ENCODE results near the gene DBET. TPM values are rescaled to one million over a fixed set of nuclear protein-coding genes. Genes with fewer than 3 reads are reported as not detected.
"Not testable (repeated sequence)": the region's sequence is repeated elsewhere in the genome, so short reads cannot be mapped to it uniquely, and the experiment has no call there.

Gene DBET
- total RNA-seq, 3 donors from 2014 or later (not counting 1 experiment from before 2014, with no cell fraction given) = not detected

DNA sequence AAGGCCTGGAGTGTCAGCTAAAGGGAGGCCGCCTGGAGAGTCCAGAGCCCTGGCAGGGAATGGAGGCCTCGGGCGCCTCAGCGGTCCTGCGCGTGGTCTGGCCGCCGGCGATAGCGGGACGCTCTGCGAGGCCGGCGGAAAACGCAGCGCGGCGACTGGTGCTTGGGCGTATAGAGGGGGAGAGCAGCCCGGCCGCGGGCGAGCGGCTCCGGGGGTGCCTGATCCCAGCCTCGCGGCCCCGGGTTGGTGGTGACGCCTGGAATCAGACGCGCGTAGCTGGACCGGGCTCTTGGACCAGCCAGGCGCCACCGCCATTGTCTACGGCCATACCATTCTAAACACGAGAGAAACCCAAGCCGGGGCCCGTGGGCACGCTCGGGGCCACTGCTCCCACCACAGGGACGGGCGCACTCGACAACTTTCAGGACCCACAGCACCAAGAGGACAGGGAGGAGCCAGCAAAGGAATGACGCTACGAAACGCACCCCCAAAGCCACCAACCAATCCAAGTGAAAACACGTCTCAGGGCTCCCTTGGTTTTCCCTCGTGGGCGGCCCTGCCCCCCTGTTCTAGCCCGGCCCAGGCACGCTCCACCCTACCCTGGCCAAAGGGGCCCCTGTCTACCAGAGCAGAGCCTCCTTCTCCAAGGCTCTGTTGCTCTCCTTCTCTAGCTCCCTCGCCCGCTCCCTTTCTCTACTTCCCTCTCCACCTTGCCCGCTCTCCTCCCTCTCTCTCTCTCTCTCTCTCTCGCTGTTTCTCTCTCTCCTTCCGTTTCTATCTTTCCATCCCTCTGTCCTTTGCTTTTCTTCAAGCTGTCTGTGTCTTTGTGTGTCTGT lies 45.1 kb upstream of the DBET start:
- Mint-ChIP-seq H3K27me3 (ENCODE audit: low read depth in 2 of 2) (peaks cover 52 to 57% of the 10 kb centered on the region in 2 donors), H3K9me3 (no peaks in the 10 kb centered on the region), H3K36me3 (peaks cover 4% of the 10 kb centered on the region), H3K27ac (no peak overlapping the region), H3K4me1 (peaks cover 4 to 38% of the 10 kb centered on the region in 2 donors), H3K4me3 (peak overlapping the region; percentile 0)
- WGBS (ENCODE audit: insufficient coverage) = 8% methylated on average over 55 of the region's 57 CpGs
- H3K4me1 ChIP-seq (ENCODE audit: control insufficient read depth, insufficient read depth, low read length) = peaks cover 13% of the 10 kb centered on the region
- H3K9me3 ChIP-seq (ENCODE audit: control insufficient read depth, insufficient read depth, low read length) = no peaks in the 10 kb centered on the region
- intact Hi-C loops (cut with micrococcal nuclease) = no loop called here
- H3K27me3 ChIP-seq (ENCODE audit: control insufficient read depth, insufficient read depth, low read length) = peaks cover 21% of the 10 kb centered on the region
- no peaks in the 10 kb centered on the region for H3K36me3 ChIP-seq (ENCODE audit: control insufficient read depth, insufficient read depth, low read length)
- no peak for ATAC-seq
- H3K27ac ChIP-seq (ENCODE audit: low read length) = no peak overlapping the region
- no peak for DNase-seq
- no peak overlapping the region for H3K4me3 ChIP-seq (ENCODE audit: low read length)
- TF ChIP-seq, protein P1, sequence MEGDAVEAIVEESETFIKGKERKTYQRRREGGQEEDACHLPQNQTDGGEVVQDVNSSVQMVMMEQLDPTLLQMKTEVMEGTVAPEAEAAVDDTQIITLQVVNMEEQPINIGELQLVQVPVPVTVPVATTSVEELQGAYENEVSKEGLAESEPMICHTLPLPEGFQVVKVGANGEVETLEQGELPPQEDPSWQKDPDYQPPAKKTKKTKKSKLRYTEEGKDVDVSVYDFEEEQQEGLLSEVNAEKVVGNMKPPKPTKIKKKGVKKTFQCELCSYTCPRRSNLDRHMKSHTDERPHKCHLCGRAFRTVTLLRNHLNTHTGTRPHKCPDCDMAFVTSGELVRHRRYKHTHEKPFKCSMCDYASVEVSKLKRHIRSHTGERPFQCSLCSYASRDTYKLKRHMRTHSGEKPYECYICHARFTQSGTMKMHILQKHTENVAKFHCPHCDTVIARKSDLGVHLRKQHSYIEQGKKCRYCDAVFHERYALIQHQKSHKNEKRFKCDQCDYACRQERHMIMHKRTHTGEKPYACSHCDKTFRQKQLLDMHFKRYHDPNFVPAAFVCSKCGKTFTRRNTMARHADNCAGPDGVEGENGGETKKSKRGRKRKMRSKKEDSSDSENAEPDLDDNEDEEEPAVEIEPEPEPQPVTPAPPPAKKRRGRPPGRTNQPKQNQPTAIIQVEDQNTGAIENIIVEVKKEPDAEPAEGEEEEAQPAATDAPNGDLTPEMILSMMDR (IDR thresholded peaks at IDR 0.05) = no peak

DNA sequence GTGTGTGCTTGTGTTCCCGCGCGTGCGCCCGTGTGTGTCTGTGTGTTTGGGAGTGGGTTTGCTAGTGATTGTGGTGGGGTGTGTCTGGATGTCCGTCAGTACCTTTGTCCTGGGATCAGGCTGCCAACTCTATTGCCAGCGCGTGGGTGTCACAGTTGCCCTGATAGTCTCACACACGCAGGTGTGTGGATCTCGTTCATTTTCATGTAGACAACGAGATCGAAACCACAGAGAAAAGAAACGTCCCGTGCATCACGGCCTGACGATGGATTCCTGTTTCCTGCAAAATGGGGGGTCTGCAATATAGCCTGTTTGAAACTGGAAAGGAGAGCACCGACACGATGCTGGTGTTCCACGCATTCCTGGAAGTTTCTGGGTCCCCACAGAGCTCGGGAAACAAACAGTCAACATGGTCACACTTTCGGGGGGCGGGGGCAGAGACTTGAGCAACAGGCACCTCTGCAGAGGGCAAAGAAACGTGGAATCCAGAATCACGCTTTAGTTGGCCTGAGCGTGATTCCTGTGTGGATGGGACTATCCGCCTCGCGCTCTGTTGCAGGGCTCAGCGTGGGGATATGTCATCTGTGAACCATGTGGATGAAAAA lies 44.3 kb upstream of the DBET start:
- H3K9me3 ChIP-seq (ENCODE audit: control insufficient read depth, insufficient read depth, low read length); DNase-seq; intact Hi-C loops (cut with micrococcal nuclease); H3K9me3 Mint-ChIP-seq; H3K36me3 Mint-ChIP-seq; H3K36me3 ChIP-seq (ENCODE audit: control insufficient read depth, insufficient read depth, low read length); H3K4me3 ChIP-seq (ENCODE audit: low read length); H3K27ac Mint-ChIP-seq; H3K27ac ChIP-seq (ENCODE audit: low read length); ATAC-seq: not testable (repeated sequence)
- H3K4me1 ChIP-seq (ENCODE audit: control insufficient read depth, insufficient read depth, low read length) = peaks cover 13% of the 10 kb centered on the region
- peaks cover 0 to 38% of the 10 kb centered on the region in 2 donors for H3K4me1 Mint-ChIP-seq
- peaks cover 21% of the 10 kb centered on the region for H3K27me3 ChIP-seq (ENCODE audit: control insufficient read depth, insufficient read depth, low read length)
- 16% methylated on average over 26 of the region's 29 CpGs for WGBS (ENCODE audit: insufficient coverage)
- H3K27me3 Mint-ChIP-seq (ENCODE audit: low read depth in 2 of 2) = peaks cover 47 to 52% of the 10 kb centered on the region in 2 donors
- peak overlapping the region; percentile 0 for H3K4me3 Mint-ChIP-seq

DNA sequence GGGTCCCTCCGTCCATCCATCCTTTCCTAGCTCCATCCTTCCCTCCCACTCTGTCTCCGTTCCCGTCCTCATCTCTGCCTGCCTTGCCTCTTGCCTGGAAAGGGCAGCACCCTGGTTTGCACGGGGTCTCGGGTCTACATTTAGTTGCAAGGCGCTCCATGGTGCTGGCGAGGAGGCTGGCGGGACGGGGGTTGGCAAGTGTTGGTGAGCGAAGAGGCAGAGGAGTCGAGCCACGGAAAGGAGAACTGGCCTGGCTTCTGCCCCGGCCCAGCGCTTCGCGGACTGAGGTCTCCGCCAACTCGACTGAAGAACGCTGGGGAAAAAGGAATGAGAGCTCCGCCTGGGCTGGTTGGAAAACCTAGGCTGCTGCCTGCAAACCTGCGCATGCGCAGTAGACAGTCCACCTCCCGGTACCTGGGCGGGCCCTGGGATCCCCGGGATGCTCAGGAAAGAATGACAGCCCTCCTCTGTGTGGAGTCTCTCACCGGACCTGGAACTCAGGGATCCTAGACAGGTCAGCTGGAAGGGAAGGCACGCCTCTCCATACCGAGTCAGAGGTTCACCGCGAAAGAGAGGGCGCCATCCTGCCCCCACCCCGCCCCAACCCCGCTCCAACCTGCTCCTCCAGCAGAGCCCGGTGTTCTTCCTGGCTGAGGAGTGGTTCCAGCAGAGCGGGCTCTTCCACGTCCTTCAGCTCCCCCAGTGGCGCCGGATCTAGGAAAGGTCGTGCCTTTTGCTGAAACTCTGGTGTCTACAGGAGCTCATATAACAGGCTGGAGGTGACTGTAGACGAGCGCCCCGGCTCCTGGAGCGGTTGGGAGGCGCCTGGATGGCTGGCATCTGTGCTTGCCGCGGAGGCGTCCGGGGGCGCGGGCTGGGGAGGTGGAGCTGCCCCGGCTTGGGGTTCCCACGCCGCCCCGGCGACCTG lies 43.2 kb upstream of the DBET start:
- Mint-ChIP-seq H3K9me3 (no peaks in the 10 kb centered on the region), H3K27ac (no peak overlapping the region), H3K4me3 (peak overlapping the region; percentile 56), H3K4me1 (peaks cover 0 to 31% of the 10 kb centered on the region in 2 donors), H3K36me3 (no peaks in the 10 kb centered on the region), H3K27me3 (ENCODE audit: low read depth in 2 of 2) (peaks cover 40 to 46% of the 10 kb centered on the region in 2 donors)
- intact Hi-C loops (cut with micrococcal nuclease) = no loop called here
- Histone ChIP-seq H3K9me3 (ENCODE audit: control insufficient read depth, insufficient read depth, low read length) (no peaks in the 10 kb centered on the region), H3K4me3 (ENCODE audit: low read length) (no peak overlapping the region), H3K27me3 (ENCODE audit: control insufficient read depth, insufficient read depth, low read length) (peaks cover 16% of the 10 kb centered on the region), H3K27ac (ENCODE audit: low read length) (no peak overlapping the region), H3K4me1 (ENCODE audit: control insufficient read depth, insufficient read depth, low read length) (peaks cover 7% of the 10 kb centered on the region), H3K36me3 (ENCODE audit: control insufficient read depth, insufficient read depth, low read length) (no peaks in the 10 kb centered on the region)
- DNase-seq (peak in 1 of 2 donors; percentile 23), ATAC-seq (no peak)
- WGBS (ENCODE audit: insufficient coverage) = 7% methylated on average over 54 of the region's 55 CpGs
- TF ChIP-seq, protein P1 (IDR thresholded peaks at IDR 0.05) = no peak

DNA sequence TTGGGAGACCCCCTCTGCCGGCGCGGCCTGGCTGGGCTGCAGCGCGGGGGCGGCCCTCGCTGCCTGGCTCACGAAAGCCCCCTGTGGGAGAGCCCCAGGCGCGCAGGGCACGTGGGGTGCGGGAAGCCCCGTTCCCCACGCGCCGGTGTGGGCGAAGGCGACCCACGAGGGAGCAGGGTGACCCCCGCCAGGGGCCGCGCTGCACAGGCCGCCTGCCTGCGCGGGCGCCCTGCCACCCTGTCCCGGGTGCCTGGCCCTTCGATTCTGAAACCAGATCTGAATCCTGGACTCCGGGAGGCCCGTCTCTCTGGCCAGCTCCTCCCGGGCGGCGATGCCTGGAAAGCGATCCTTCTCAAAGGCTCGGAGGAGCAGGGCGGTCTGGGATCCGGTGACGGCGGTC lies 42.3 kb upstream of the DBET start:
- WGBS (ENCODE audit: insufficient coverage) = 52% methylated on average over 18 of the region's 39 CpGs
- H3K27ac ChIP-seq (ENCODE audit: low read length); H3K4me3 Mint-ChIP-seq; H3K36me3 Mint-ChIP-seq; ATAC-seq; H3K36me3 ChIP-seq (ENCODE audit: control insufficient read depth, insufficient read depth, low read length); intact Hi-C loops (cut with micrococcal nuclease); H3K9me3 ChIP-seq (ENCODE audit: control insufficient read depth, insufficient read depth, low read length); H3K4me1 ChIP-seq (ENCODE audit: control insufficient read depth, insufficient read depth, low read length); DNase-seq; H3K4me3 ChIP-seq (ENCODE audit: low read length); H3K9me3 Mint-ChIP-seq; H3K27ac Mint-ChIP-seq: not testable (repeated sequence)
- Mint-ChIP-seq H3K4me1 (peaks cover 0 to 27% of the 10 kb centered on the region in 2 donors), H3K27me3 (ENCODE audit: low read depth in 2 of 2) (peaks cover 31 to 37% of the 10 kb centered on the region in 2 donors)
- H3K27me3 ChIP-seq (ENCODE audit: control insufficient read depth, insufficient read depth, low read length) = peaks cover 16% of the 10 kb centered on the region

DNA sequence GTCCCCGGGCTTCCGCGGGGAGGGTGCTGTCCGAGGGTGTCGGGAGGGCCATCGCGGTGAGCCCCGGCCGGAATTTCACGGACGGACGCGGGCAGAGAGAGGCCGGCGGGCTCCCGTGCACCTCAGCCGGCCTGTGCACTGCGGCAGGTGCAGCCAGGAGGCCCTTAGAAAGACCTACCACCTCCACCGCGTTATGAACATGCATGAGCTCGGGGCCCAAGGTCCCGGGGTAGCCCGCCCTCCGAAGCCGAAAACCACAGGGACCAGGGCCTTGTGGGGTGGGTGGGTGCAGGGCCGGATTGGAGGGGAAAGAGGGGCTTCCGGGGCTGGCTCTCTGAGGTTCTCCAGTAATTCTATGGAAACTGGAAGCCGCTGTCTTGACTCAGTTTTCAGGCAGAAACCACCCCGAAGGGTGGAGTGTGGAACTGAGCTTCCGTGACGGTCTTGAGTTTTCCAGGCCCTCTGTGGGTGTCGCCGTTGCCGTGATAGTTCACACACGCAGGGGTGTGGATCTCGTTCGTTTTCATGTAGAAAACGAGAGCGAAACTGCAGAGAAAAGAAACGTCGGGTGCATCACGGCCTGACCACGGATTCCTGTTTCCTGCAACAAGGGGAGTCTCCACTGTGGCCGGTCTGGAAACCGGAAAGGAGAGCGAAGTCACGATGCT lies 41.6 kb upstream of the DBET start:
- peaks cover 28 to 34% of the 10 kb centered on the region in 2 donors for H3K27me3 Mint-ChIP-seq (ENCODE audit: low read depth in 2 of 2)
- H3K27ac ChIP-seq (ENCODE audit: low read length); intact Hi-C loops (cut with micrococcal nuclease); H3K27ac Mint-ChIP-seq; H3K4me1 ChIP-seq (ENCODE audit: control insufficient read depth, insufficient read depth, low read length); DNase-seq; H3K4me3 ChIP-seq (ENCODE audit: low read length); H3K36me3 Mint-ChIP-seq; H3K9me3 ChIP-seq (ENCODE audit: control insufficient read depth, insufficient read depth, low read length); H3K36me3 ChIP-seq (ENCODE audit: control insufficient read depth, insufficient read depth, low read length); H3K9me3 Mint-ChIP-seq: not testable (repeated sequence)
- H3K4me1 Mint-ChIP-seq = peaks cover 0 to 27% of the 10 kb centered on the region in 2 donors
- WGBS (ENCODE audit: insufficient coverage) = 21% methylated on average over 35 of the region's 47 CpGs
- peak; percentile 25 to 64 (median 50) for ATAC-seq
- H3K27me3 ChIP-seq (ENCODE audit: control insufficient read depth, insufficient read depth, low read length) = peaks cover 12% of the 10 kb centered on the region
- peak overlapping the region; percentile 60 for H3K4me3 Mint-ChIP-seq
